NCI-H345 treated with DMSO at 0.1 percent for 48 hours (cell line): ENCODE results near the gene SLC5A6.
"Not testable (repeated sequence)": the region's sequence is repeated elsewhere in the genome, so short reads cannot be mapped to it uniquely, and the experiment has no call there.

Experiments used
- DNase-seq: peaks from one replicate; lab custom pipeline; 2025; ENCODE audit not compliant: unreplicated experiment; lab: John Stamatoyannopoulos, UW

SLC5A6 gene

GRCh38 chr2:27177441-27178351, 34.4 kb downstream of the SLC5A6 start:
- no peak for DNase-seq

DNA sequence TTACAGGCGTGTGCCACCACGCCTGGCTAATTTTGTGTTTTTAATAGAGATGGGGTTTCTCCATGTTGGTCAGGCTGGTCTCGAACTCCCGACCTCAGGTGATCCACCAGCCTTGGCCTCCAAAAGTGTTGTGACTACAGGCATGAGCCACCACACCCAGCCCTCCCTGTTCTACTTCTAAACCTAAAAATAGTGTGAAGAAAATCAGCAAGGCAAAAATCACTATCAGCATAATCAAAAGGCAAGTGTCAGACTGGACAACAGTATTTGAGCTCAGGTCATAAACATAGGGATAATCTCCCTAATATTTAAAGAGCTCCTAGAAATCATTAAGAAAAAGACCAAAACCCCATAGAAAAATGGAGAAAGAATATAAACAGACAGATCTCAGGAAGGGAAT, 36.3 kb downstream of the SLC5A6 start:
- DNase-seq, result not testable (repeated sequence)

GRCh38 chr2:27175330-27175729, 36.7 kb downstream of the SLC5A6 start:
- no peak for DNase-seq

DNA sequence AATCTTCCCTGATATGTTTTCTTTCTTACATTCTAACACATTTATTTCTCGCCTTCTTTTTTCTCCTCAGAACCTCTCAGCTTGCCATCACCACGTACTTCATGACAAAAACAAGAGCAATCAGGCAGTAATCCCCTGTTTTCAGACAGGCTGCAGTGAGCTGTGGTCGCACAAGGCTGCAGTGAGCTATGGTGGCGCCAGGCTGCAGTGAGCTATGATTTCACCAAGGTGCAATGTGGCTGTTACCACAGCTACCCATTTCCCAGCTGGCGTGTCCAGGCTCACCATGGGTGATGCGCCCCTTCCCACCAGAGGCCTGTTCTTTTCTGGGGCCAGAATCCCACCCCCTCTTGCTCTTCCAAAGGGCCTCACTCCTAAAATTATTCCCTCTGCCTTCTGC, 37.4 kb downstream of the SLC5A6 start:
- DNase-seq, result no peak

DNA sequence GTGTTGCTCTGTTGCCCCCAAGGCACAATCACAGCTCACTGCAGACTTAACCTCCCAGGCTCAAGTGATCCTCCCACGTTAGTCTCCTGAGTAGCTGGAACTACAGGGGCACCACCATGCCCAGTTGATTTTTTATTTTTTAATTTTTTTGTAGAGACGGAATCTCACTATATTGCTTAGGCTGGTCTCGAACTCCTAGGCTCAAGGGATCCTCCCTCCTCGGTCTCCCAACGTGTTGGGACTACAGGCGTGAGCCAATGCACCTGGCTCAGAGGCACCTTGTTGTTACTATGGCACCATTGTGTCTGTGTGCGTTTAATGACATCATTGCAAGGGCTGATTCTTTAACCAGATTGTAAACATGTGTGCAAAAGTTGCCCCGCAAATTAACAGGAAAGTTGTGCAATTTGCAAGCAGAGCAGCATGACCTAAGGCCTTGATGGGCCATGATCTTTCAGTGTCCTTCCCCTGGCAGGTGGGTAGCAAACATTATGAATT, 40.7 kb downstream of the SLC5A6 start:
- DNase-seq, result no peak

- DNase-seq, result no peak
These were observed 41.3 kb downstream of the SLC5A6 start for GRCh38 chr2:27170581-27171337.

DNA sequence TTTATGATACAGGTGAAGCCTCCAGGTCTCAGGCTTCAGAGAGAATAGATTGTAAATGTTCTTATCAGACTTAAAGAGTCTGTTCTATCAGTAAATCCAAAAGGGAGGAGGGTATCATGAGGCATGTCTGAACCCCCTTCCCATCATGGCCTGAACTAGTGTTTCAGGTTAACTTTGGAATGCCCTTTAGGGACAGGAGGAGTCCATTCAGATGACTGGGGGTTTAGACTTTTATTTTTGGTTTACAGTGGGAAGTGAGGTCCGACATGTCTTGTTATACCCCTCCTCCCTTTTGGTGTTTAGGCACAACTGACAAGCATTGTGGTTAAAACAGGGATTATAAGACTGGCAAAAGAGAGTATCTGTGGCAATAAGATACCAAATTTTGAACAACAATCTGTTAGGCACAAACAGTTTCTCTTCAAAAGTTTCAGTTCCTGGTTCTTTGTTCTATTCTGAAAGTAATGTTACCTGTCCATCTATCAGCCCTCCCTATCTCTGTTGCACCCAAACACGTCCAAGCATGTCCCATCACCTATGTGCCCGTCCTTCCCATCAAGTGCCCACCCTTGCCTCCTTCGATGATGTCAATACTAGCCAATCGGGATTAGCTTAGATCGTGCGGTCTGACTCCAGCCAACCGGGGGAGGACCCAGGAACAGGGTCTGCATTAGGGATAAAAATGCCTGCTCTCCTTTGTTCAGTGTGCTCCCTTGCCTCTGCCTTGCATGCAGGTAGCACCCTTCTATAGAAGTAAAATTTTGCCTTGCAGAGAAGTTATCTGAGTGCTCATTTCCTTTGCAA, 46.9 kb downstream of the SLC5A6 start:
- no peak for DNase-seq

DNA sequence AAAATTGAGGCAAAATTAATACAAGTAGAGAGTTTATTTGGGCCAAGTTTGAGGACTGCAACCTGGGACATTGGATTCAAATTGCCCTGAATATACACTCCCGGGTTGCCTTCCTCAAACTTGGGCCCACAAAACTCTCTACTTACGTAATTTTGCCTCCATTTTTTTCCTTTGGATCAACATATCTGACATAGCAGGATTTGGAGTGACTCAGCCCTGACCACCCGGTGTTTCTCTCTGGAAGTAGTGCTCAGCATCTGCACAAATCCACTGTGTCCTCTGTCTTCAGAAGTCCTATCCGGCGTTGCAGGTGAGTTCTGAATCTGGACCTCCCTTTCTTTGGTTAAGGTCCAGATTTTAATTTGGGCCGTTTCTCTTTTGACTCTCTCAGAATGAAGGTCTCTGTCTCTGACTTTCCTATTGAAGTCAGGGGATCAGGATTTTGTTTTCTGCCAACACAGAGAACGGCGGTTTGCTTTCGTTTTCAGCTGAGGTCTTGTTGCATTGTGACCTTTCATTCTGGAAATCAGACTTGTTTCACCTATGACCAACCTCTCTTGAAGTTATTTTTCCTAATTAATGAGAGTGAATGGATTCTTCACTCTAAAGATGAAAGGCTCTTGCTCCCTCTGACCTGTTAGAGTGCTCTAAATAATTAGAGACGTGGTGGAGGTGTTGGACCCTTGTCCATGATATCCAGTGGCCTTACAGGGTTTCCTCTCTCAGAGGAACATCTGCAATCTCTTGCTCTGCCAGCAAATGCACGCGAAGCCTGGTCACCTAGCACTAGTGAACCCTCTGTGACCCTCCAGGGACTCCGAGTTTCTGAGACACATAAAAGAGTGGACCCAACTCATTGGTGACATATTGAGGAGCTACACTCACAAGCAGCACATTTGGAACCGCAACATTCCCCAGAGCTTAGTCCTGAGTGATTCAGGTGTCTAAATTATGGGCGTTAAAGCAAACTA, 49.6 kb downstream of the SLC5A6 start:
- no peak for DNase-seq

DNA sequence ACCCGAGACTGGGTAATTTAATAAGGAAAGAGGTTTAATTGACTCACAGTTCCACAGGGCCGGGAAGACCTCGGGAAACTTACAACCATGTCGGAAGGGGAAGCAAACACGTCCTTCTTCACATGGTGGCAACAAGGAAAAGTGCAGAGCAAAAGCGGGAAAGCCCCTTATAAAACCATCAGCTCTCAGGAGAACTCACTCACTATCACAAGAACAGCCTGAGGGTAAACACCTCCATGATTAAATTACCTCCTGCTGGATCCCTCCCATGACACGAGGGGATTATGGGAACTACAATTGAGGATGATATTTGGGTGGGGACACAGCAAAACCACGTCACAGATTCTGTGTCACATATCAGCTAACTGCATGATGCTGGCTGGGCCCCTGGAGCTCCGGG, 51.9 kb downstream of the SLC5A6 start:
- no peak for DNase-seq

GRCh38 chr2:27159271-27159670, 52.8 kb downstream of the SLC5A6 start:
- no peak for DNase-seq

- DNase-seq, result no peak
These were observed 53.6 kb downstream of the SLC5A6 start for GRCh38 chr2:27158468-27158867.

DNA sequence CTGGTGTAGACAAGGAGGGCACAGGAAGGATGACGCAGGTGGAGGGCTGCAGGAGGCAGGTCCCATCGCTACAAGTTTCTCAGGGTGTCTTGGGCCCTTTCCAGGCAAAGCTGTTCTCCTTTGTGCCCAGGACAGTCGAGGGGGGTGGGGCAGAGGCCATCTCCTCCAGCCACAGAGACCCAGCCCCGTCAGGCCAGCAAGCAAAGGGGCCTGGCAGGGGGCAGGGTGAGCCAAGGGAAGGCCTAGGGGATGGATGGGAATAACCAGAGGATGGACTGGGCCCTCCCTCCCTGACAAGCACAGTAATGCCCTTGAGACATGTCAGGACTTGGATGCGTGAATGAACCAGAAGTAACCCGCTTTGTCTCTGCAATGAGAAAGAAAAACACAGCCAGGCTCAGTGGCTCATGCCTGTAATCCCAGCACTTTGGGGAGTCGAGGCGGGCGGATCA, 57.0 kb downstream of the SLC5A6 start:
- no peak for DNase-seq

- no peak for DNase-seq
These were observed 57.6 kb downstream of the SLC5A6 start for GRCh38 chr2:27154488-27154887.

GRCh38 chr2:27152796-27153464, 59.1 kb downstream of the SLC5A6 start:
- DNase-seq, result no peak

GRCh38 chr2:27152102-27152795, 59.8 kb downstream of the SLC5A6 start:
- no peak for DNase-seq

GRCh38 chr2:27150639-27151230, 61.3 kb downstream of the SLC5A6 start:
- no peak for DNase-seq
